ENCODE results near the gene ADORA2B.
"Not testable (repeated sequence)": the region's sequence is repeated elsewhere in the genome, so short reads cannot be mapped to it uniquely, and the experiment has no call there.

ADORA2B gene

DNA sequence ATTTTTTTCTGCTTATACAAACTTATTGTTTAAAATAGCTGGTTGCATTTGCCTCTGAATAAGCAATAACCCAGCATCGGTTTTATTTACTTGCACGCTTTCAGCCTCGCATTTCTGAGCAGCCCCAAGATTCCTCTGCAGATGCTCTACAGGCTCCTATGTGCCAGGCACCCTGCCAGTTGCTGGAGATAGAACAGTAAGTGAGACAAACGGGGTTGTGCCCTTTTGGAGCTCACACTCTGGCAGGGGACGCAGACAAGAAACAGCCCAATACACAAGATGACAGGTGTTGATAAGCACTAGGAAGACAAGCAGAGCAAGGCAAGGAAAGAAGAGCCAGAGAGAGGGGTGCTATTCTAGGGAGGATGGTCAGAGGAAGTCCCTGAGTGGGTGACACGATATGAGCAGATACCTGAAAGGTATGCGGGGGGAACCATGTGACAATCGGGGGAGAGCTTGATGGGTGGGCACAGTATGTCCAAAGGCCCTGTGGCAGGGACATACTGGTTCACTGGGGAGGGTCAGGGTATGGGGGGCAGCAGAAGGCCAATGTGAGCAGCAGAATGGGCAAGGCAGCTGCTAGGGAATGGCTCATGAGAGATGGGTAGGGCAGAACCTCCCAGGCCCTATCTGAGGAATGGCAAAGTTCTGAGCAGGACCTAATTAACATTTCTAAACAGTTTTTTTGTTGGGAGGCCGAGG is 18.7 kb upstream of the ADORA2B start:
- no peak for DNase-seq

DNA sequence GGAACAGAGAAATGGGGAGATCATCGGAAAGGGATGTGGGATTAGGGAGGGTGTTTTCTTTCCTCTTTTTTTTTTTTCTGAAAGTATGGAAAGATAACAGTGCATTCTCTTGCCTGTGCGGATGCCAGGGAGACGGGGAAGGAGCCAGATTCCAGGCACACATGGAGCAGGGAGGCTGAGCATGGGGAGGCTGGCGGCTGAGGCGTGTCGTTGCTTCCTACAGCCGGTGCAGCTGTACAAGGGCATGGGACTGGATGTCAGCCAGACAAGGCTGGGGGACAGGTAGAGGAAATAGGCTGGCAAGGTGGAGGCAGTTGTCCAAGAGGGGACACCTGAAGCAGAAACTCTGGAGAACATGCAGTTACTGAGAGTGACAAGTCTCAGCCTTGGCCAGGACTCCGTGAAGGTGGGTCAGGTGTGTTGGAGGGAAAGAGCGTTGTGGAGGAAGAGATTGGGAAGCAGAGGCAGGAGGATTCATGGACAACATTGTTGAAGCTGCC is 16.6 kb upstream of the ADORA2B start:
- DNase-seq, result no peak

DNA sequence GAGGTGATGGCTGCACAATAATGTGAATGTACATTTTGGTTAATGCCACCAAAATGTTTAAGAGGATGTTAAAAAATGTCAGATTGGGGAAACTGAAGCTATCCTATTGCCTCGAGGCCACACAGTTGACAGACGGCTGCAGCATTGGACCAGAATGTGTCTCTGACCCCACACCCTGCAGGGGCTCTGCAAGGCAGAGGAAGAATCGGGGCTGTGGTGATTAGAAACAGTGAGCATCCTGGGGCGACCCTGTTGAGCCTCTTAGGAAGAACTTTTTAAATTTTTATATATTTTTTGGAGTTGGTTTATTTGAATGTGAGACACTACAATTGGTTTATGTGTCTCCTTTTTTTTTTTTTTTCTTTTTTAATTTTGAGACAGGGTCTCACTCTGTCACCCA is 15.0 kb upstream of the ADORA2B start:
- DNase-seq, result no peak

DNA sequence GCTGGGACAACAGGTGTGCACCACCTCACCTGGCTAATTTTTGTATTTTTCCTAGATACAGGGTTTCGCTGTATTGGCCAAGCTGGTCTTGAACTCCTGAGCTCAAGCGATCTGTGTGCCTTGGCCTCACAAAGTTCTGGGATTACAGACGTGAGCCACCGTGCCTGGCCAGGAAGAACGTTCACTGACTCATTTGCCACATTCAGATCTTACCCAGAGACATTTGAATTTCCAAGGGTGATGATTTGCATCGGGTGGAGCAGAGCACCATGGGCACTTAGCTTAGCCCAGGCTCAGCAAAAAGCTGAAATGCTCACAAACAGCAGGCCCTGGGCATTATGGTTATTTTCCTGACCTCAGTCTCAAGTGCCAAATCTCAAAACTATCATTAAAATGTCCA is 14.5 kb upstream of the ADORA2B start:
- no peak for DNase-seq

DNA sequence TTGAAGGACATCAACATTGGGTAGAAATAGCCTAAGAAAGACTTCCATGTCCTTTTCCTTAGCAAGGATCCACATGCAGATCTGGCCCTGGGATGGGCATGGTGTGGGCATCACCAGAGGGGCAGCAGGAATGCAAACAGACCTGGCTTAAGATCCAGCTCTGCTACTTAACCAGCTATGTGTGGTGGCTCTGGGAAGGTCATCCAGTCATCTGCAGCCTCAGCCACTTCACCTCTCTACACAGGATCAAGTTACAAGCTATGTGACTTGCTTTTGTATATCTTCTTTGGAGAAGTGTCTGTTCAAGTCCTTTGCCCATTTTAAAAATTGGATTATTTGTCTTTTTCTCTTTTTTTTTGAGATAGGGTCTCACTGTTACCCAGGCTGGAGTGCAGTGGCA is 13.5 kb upstream of the ADORA2B start:
- no peak for DNase-seq

DNA sequence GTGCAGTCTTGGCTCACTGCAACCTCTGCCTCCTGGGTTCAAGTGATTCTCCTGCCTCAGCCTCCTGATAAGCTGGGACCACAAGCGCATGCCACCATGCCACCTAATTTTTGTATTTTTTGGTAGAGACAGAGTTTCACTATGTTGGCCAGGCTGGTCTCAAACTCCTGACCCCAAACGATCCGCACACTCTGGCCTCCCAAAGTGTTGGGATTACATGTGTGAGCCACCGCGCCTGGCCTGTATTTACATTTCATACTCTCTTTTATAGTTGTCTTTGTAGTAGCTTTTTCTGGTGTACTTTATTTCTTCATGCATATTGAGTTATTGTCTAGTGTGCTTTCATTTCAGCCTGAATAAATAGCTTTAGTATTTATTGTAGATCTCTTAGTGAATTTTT is 10.1 kb upstream of the ADORA2B start:
- no peak for DNase-seq

DNA sequence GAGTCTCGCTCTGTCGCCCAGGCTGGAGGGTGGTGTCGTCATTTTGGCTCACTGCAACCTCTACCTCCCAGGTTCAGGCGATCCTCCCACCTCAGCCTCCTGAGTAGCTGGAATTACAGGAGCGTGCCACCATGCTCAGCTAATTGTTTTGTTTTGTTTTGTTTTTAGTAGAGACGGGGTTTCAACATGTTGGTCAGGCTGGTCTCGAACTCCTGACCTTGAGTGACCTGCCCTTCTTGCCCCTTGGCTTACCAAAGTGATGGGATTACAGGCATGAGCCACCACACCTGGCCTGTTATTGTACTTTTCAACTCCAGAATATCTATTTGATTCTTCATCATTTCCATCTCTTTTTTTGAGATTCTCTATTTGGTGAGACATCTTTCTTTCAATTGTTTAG is 9.0 kb upstream of the ADORA2B start:
- DNase-seq, result no peak

DNA sequence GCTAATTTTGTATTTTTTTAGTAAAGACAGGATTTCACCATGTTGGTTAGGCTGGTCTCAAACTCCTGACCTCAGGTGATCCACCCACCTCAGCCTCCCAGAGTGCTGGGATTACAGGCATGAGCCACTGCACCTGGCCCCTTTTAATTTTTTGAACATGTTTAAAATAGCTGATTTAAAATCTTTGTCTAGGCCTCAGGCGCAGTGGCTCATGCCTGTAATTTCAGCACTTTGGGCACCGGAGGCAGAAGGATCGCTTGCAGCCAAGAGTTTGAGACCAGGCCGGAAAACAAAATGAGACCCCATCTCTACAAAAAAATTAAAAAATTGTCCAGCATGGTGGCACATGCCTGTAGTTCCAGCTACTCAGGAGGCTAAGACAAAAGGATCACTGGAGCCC is 8.4 kb upstream of the ADORA2B start:
- DNase-seq, result not testable (repeated sequence)

DNA sequence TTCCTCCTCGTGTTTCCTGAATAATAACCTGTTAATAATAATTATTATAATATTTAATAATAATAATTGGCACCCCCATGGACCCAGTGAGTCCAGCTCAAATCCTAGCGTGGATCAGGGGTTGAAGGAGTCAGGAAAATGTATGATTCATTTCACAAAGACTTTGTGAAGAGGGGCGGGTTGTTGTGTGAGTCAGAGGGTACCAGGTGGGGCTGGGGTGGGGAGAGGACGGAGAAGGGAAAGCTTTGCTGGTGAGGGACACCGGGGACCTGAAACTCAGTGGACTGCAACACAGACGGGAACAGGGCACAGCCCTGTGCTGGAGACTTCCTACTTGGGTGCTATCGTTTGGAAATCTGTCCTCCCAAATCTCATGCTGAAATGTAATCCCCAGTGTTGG is 3.1 kb upstream of the ADORA2B start:
- DNase-seq, result no peak

DNA sequence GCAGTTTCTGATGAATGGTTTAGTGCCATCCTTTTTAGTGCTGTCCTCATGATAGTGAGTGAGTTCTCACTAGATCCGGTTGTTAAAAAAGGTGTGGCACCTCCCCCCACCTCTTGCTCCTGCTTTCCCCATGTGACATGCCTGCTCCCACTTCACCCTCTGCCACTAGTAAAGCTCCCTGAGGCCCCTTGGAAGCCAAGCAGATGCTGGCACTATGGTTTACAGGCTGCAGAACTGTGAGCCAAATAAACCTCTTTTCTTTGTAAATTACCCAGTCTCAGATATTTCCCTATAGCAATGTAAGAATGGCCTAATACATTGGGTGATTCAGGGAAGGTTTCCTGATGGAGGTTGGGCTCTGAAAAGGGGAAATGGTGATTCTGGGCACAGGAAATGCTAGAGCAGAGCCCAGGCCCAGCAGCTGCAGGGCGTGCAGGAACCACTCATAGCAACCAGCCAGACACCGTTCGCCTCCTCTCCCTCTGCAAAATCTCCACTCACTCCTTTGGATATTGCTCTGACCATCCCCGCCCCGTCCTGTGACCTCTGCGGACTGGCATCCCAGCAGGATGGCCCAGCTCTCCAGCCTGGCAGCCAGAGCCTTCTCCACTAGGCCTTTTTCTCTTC is 2.6 kb upstream of the ADORA2B start:
- no peak for DNase-seq

DNA sequence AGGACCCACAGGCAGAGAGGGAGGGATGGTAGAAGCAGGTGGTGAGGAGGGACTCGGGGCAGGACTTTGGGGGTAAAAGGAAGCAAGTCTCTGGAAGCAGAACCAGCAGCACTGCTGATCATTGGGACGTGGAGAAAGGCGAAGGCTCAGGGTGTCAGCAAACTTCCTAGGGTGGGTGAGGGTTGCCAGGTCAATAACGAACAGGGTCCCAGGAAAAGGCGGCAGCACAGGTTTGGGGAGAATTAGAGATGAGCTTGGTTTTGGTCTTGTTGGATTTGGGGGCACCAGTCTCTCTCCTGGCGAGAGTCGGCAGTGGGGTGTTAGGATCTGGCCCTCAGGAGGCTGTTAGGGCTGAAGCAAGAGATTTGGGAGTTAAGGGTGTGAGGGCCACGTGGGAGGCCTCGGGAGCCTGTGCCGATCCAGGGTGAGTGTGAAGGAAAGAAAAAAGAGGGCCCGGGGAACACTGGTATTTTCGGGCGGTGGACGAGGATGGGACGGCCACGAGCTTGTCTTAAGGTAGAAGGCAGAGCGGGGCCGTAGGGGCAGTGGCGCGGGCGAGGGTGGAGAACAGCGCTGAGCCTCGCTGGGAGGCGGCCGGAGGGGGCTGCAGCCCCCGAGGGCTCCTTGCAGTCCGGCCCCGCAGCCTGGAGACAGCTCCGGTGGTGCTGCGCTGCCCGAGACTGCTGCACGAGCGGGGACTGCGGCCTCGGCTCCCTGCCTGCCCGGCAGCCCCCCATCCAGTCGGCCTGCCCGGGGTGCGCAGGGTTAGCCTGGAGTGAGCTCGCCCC is 765 bp upstream of the ADORA2B start:
- DNase-seq, result no peak

DNA sequence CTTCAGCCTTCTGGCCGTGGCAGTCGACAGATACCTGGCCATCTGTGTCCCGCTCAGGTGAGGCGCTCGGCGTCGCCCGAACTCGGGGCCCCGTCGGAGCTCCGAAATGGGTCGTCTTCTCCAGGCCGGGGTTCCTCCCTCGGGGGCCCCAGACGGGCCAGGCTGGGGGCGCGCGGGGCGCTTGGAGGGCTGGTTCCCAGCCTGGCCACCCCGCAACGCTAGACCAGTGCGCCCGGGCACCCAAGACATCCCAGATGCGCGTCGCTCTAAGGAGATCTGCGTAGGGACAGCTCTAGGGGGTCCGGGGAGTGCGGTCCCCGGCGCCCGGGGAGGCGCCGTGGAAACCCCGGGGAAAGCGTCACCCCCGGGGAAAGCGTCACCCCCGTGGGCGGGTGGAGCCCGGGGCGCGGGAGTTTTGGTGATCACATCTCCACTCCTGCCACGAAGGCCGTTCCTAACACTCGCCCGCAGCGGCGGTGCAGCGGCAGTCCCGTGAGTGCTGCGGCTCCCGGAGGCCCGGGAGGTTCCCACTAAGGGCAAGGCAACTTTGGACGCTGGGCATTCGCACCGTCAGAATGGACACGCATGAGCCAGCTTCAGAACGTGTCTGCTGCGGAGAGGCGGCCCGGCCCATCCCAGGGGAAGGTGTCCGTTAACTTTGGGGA is 729 bp downstream of the ADORA2B start:
- DNase-seq, result no peak

DNA sequence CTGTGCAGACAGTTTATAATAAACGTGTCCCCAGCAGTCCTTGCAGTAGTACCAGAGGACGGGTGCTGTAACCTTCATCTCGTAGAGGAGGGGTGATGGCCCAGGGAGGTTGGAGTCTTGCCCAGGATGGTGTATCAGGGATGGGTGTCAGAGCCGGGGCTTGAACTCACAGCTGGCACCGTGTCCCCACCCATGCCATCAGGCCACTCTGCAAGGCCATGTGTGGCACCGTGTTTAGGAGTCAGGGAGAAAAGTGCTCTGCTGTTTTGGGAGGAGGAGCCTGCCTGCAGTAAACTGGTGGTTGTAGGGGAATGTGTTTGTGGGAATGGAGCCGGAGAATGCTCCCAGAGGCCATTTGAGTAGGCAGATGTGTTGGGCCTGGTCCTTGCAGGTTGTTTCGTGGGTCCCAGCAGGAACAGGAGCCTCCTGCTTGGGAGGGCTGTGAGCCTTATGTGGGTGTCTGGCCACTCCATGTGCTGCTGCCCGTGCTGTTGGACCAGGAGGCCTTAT is 1.7 kb downstream of the ADORA2B start:
- DNase-seq, result no peak

DNA sequence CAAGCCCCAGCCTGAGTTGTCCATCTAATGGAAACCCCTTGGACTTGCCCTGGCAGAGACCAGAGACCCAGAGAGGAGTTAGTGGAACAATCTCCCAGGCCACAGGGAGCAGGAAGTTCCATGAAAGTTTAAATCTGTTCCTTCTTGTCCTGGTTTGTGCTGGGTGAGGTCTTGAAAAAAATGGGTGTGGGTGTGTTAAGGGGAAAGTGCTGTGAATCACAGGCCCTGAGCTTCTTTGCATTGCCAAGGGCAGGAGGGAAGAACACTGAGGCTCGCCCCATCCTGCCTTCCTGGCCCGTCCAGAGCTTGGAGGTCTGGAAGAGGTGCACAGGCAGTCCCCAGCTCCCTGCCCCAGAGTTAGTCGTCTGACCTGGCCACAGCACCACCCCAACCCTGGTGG is 2.3 kb downstream of the ADORA2B start:
- no peak for DNase-seq

DNA sequence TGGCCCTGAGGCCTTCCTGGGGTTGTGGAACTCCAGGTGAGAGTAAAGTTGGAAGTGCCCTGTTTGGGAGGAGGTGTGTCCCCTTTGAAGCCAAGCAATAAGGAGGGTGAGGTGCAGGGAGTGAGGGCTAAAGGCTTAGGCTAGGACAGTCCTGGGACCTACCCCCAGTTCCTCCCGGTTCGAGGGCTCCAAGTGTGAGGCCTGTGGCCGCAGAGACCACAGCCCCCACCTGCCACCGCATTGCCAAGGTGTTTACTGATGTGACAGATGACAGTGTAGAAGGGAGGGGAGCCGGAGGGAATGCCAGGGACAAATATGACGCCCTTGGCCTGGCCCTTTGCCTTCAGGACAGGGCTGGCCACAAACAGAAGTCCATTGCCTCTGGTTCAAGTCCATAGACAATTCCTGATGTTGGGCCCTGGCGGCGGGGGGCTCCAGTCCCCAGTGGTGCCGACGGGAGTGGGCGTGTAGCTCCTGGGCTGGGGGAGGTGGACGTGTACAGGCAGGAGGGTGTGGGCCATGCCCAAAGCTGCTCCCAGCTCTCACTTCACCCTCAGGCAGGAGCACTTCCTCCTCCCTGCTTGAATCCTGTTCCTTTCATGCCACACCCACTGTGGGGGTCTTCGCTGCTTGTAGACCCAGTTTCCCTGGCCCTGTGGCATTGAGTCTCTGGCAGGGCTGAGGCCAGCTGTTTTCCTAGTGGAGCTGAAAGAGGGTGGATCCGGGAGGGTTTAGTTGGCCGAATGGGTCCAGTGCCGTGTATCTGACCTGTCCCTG is 3.2 kb downstream of the ADORA2B start:
- DNase-seq, result no peak

DNA sequence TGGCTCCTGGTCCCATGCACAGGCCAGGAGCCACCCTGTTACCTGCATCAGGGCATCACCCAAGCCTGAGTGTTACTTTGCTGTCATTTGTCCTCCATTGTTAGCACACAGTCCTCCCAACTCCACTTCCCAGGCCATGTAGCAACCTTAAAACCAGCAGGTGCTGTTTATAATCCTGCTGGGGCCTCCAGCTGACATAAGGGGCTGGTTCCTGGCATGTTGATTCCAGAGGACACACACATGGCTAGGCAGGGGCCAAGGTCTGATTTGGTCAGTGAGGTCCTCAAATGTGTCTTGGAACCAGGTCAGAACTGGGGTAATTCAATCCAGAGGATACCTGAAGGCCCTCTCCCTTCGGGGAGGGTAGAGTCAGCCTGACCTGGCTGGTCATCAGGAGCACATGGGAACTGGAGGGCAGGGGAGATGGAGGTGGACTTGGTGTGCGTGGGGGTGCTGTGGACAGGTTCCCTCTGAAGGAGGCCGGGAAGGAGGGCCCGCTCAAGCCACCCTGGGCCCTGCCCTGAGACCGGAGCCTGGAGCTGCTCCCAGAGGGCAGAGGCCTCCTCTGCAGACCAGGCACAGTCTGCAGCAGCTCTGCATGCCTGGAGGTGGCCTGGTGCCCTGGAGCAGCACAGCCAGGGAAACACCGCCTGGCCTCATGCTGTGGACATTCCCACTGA is 6.6 kb downstream of the ADORA2B start:
- no peak for DNase-seq

DNA sequence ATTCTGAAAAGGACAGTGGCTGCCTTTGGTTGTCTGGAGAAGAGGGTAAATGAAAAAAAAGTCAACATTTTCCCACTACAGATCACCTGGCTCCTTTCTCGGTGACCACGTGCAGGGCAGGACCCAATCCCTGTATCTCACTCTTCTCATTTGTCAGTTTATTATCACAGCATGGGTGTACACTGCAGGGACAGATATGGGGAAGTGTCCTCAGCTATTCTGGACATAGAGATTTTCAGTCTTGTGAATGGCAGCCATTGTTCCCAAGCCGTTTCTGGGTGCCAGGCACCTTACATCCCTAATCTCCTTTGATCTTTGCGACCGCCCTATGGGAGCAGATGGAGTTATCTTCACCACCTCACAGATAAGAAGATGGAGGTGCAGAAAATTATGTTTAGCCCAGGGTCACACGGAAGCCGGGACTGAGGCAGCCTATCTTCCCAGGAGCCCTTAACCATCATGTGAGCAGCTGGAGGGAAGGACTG is 7.2 kb downstream of the ADORA2B start:
- no peak for DNase-seq

DNA sequence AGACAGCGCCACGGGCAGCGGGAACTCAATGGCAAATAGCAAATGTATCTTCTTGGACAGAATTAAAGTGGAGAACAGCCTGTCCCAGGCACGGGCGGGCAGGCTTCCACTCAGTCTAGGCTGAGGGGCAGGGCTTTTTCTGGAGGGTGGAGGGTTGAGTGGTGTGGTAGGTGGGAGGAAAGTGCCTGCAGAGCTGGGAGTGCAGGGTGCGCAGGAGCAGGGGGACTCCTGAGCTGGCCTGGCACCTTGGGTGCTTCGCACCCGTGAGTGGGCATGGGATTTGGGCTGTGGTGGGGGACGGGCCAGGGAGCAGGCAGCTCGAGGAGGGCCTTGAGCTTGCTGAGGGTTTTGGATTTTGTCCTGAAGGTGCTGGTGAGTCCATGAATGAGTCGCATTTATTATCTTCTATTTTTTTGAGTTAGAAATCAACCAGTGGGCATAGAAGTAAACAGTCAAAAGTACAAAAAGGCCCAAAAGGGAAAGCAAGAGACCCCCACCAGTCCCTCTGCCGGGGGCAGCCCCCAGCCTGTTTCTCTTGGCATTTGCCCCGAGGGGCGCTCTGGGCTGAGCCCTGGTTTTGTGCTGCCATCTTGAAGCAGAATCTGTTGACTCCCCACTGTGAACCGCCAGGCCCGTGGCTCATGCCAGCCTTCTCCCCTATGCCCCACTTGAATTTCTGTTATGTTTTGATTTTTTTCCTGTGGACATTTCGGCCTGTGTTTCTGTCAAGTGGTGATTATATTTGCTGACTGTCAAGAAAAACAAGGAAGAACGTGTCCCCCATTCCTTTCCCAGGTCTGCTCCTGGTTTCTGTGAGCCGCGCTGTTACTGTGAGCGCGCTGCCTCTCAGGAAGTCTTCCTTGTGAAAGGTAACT is 8.2 kb downstream of the ADORA2B start:
- DNase-seq, result no peak

DNA sequence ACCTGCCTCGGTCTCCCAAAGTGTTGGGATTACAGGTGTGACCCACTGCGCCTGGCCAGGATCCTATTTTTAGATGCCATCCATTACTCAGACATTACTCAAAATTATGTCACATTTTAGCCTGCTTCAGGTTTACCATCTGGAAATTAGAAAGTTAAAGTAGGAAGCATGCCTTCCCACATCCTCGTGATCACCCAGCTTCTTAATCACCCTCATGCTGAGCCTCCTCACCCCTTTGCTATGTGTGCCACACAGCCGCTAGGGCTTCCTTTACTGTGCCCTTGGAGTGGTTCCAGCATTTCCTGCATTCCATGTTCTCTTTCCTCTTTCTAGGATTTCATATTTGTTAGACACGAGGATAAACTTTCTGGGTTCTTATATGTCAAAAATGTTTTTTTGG is 9.3 kb downstream of the ADORA2B start:
- no peak for DNase-seq

DNA sequence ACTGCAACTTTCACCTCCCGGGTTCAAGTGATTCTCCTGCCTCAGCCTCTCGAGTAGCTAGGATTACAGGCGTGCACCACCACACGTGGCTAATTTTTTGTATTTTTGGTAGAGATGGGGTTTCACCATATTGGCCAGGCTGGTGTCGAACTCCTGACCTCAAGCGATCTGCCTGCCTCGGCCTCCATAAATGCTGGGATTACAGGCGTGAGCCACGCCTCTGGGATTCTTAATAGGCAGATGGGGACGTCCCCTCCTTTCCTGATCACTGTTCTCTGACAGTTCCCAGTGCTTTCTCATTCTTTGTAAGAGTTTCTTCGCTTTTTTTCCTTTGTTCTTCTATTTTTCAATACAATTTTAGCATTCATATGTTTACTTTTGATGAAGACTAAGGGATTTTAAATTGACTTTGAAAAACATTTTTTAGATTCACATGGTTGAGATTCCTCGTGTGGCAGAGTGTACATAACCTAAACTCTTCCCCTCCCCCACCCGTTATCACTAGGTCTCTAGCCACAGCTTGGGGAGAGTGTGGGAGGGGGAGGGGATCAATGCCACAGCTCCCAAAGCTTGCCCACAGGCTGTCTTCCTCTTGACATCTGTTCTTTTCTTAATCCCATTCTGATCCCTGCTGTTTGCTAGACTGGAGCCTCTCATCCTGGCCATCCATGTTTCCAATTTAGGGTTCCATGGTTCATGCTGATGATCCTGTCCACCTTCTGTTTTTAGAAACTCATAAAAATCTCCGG is 11.0 kb downstream of the ADORA2B start:
- DNase-seq, result no peak
